HG03025 (cell line): ENCODE results near the gene DIAPH2.

ENCODE experiments used
- ATAC-seq: cut with Tn5 transposase; IDR thresholded peaks from one replicate; pipeline ENCODE4 v1.9.1; 2021; ENCODE audit warnings: mild to moderate bottlenecking, moderate library complexity; ENCODE audit not compliant: unreplicated experiment, low FRiP score

The DIAPH2 gene

DNA sequence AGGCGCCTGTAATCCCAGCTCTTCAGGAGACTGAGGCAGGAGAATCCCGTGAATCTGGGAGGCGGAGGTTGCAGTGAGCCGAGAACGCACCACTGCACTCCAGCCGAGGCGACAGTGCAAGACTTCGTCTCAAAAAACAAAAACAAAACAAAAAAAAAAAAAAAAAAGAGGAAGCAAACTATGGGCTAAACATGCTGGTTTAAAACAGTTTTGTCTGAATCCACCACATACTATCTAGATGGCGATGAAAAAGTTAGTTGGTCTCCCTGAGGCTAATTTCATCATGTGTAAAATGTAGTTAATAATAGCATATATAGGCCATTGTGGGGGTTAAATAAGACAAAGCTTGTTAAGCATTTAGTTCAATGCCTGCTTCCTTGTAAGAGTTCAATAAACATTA lies 650.2 kb downstream of the DIAPH2 start:
- ATAC-seq = no peak

GRCh38 chrX:97344724-97345123 lies 660.1 kb downstream of the DIAPH2 start:
- ATAC-seq = no peak

DNA sequence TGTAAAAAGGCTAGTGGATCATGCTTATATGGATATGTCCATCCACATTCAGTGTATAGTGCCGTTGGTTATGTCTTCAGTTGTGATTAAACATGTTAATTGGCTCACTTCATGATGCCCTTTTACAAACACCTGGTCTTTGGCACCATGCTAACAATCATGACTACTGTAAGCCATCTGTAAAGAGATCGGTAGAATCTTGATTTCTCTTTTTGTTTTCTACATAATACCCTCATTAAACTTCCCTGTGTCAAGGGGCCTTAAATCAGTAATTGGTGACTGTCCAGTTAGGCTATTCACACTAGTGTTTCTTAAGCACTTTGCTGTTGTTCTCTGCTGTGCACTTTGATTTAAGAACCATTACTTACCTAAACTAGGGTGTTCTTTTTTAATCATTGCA lies 674.3 kb downstream of the DIAPH2 start:
- no peak for ATAC-seq

GRCh38 chrX:97363843-97364242 lies 679.2 kb downstream of the DIAPH2 start:
- ATAC-seq = no peak

GRCh38 chrX:97366237-97366636 lies 681.6 kb downstream of the DIAPH2 start:
- no peak for ATAC-seq

GRCh38 chrX:97367125-97367524 lies 682.5 kb downstream of the DIAPH2 start:
- no peak for ATAC-seq

DNA sequence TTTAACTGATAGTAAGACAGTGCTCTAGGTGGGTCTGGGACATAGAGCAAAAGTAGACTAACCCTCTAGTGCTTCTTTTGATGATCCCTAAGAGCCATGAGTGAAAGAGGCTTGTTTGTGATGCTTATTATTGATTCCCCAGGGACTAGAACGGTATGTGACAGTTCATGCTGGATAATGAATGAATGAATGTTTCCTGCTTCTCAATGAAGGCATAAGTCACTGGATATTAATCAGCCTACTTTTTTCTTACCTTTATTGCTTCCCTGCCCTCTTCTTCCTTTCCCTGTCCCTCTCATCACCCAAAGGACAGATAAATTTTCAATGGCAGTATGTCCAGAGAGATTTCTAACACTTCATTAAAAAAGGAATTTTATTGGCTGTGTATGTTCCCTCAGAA lies 685.3 kb downstream of the DIAPH2 start:
- no peak for ATAC-seq

- no peak for ATAC-seq
Observed at GRCh38 chrX:97372001-97372766, 687.5 kb downstream of the DIAPH2 start.

GRCh38 chrX:97374266-97374665 lies 689.6 kb downstream of the DIAPH2 start:
- ATAC-seq = no peak

DNA sequence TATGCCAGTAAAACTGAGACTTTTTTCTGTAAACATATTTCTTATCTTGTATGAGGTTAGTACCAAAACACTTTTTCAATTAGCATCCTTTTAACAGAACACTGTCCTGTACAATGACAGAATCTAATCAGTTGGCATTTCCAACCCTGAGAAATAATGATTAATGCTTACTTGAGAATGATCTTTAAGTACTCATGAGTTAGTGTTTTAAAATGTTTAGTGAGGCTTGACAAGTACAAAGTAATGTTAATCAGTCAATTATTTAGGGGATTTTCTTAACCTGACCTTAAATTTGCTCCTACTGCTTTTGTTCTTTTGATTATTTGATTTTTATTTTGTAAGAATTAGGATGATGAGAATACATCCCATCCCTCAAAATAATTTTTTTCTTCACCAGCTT lies 695.6 kb downstream of the DIAPH2 start:
- ATAC-seq = no peak

GRCh38 chrX:97384685-97385084 lies 700.0 kb downstream of the DIAPH2 start:
- no peak for ATAC-seq

DNA sequence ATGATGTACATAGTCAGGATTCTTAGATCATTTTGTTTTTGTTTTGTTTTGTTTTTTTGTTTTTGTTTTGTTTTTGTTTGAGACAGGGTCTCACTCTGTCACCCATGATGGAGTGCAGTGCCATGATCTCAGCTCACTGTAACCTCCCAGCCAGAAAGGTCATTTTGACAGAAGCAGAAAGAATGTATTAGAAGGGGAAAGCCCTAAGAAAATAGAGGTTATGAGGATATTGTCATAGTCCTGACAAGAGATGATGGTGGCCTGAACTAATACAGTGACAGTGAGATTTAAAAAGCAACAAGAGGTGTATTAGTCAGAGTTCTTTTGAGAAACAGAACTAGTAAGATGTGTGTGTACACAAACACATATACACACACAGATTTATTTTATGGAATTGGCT lies 702.4 kb downstream of the DIAPH2 start:
- no peak for ATAC-seq

- ATAC-seq = no peak
Observed at GRCh38 chrX:97389761-97390192, 705.1 kb downstream of the DIAPH2 start.

- no peak for ATAC-seq
Observed at GRCh38 chrX:97397371-97397770, 712.7 kb downstream of the DIAPH2 start.

DNA sequence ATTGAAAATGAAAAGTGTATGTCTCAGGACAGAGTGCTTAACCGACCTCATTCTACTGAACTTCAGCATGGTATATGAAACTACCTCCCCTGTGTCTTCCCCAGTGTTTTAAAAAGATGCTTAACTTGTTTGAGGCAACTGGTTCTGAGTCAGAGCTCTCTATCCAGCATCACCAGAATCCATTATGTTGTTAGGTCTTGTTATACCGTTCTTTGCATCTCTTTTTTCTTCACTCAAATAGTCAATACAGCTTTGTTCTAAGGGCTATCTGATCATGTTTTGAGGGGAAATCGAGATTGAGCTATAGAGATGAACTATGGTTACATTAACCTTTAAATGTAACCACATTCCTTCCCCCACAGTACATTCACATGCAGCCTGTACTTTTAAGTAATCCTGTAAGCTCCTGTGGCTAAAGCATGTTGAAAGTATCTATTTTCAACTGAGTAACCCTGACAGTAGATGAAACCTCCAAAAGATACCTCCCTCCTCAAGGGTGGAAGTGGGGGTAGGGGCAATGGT lies 713.4 kb downstream of the DIAPH2 start:
- ATAC-seq = peak; percentile 45

DNA sequence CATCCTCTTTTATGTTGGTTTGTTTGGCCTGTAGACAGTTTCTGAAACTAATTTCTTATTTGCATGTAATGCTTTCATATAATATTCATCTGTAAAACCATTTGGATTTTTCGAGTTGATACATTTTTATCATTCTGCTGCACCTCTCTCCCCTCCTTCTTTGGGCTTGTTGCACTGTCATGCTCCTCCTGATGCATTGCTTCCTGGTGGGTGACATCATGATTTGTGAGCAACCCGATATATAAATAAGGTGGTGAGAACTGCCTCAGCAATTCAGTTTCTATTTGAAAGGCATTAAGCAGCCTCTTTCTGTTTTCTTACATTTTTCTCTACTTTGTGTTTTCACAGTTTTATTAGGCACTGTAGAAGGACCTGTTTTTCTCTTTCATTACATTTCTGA lies 714.8 kb downstream of the DIAPH2 start:
- ATAC-seq = no peak

GRCh38 chrX:97400492-97400891 lies 715.9 kb downstream of the DIAPH2 start:
- no peak for ATAC-seq

- peak; percentile 50 for ATAC-seq
Observed at GRCh38 chrX:97401154-97401553, 716.5 kb downstream of the DIAPH2 start.

- no peak for ATAC-seq
Observed at GRCh38 chrX:97401586-97402136, 717.0 kb downstream of the DIAPH2 start.

DNA sequence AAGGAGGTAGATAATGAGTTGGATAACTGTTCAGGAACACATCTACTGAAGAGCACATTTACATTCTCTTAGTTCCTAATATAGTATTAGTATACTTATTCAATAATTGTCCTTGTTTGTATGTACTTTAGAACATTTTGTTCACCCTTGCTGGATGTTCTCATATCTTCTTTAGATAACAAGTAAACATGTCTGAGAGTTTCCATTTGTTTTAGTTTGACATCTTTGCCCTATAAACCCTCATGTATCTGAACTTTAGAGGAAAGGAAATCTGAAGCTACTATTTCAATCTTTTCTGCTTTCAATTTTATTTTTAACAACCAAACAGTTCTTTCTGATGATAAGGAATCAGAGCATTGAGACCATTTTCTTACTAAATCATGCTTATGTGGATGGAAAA lies 717.7 kb downstream of the DIAPH2 start:
- ATAC-seq = no peak

GRCh38 chrX:97402903-97403302 lies 718.3 kb downstream of the DIAPH2 start:
- no peak for ATAC-seq

GRCh38 chrX:97405031-97405660 lies 720.5 kb downstream of the DIAPH2 start:
- no peak for ATAC-seq
